GM23248 (cell line): ENCODE measurements around the gene MDN1.
"Not testable (repeated sequence)": the region's sequence is repeated elsewhere in the genome, so short reads cannot be mapped to it uniquely, and the experiment has no call there.

Source experiments
- EZH2 ChIP-seq: fragments of 200-600 bp; sonication (generic); IDR thresholded peaks from 2 replicates; pipeline ENCODE4 v1.6.1; 2018; ENCODE audit warnings: antibody characterized with exemption, mild to moderate bottlenecking; ENCODE audit not compliant: insufficient read depth, poor library complexity, severe bottlenecking
- EZH2phosphoT487 ChIP-seq: fragments of 200-600 bp; sonication (generic); IDR thresholded peaks from 2 replicates; pipeline ENCODE4 v1.6.1; 2018; ENCODE audit warnings: antibody characterized with exemption, moderate library complexity, mild to moderate bottlenecking, low read depth; ENCODE audit not compliant: insufficient read depth

DNA sequence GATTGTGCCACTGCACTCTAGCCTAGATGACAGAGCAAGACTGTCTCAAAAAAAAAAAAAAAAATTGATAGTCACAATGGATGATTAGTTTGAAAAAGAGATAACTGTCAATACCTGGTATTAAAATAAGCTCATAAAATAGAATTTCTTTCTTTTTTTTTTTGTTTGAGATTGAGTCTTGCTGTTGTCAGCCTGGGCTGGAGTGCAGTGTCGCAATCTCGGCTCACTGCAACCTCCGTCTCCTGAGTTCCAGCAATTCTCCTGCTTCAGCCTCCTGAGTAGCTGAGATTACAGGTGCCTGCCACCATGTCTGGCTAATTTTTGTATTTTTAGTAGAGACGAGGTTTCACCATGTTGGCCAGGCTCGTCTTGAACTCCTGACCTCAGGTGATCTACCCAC lies 27.9 kb upstream of the MDN1 start:
- TF ChIP-seq EZH2, EZH2phosphoT487: not testable (repeated sequence)
